Stomach (tissue), 4 donors: Measurements from ENCODE around the gene SIGLEC6.

Experiments used
- CTCF ChIP-seq, 7 experiments: fragments of 450-650 bp in 4 of 7; fragments of 200-600 bp in 3 of 7; sonication (generic) in 3 of 7; IDR thresholded peaks; one replicate each; pipeline ENCODE4 v1.5.1; 2016 to 2019; ENCODE audit warnings: antibody characterized with exemption in 7 of 7, control low read depth in 2 of 7, mild to moderate bottlenecking in 1 of 7
- EP300 ChIP-seq: sonication (generic); formaldehyde crosslinking; IDR thresholded peaks from one replicate; pipeline ENCODE4 v1.6.1; 2017; ENCODE audit warnings: antibody characterized with exemption

GRCh38 chr19:51539821-51540366 lies 8.4 kb upstream of the SIGLEC6 start:
- TF ChIP-seq CTCF (IDR thresholded peaks at IDR 0.05): no peak
- no peak for TF ChIP-seq EP300
